ENCODE measurements around the gene EFCAB9. TPM values are rescaled to one million over a fixed set of nuclear protein-coding genes. Genes with fewer than 3 reads are reported as not detected.

Gene EFCAB9
- total RNA-seq, 1 donor from 2014 or later, result not detected

DNA sequence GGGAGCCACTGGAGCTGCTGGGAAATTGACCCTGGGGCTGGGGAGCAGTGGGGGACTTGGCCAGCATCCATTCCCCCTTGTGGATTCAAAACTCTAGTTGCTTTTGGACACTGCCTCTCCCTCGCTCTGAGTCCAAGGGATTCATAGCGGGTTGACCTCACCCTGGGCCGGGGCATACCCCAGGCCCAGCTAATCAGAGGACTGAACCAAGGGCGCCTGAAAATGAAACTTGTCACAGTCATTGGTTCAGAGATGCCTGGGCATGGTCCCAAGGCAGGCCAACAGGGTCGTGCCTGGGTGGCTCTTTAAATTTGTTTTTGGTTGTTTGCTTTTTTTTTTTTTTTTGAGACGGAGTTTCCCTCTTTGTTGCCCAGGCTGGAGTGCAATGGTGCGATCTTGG, 28.5 kb upstream of the EFCAB9 start:
- no peak for DNase-seq (ENCODE audit: low read depth)

GRCh38 chr5:172166030-172166826, 27.7 kb upstream of the EFCAB9 start:
- DNase-seq (ENCODE audit: low read depth), result no peak

- DNase-seq (ENCODE audit: low read depth), result no peak
Observed at GRCh38 chr5:172167895-172168294, 26.1 kb upstream of the EFCAB9 start.

DNA sequence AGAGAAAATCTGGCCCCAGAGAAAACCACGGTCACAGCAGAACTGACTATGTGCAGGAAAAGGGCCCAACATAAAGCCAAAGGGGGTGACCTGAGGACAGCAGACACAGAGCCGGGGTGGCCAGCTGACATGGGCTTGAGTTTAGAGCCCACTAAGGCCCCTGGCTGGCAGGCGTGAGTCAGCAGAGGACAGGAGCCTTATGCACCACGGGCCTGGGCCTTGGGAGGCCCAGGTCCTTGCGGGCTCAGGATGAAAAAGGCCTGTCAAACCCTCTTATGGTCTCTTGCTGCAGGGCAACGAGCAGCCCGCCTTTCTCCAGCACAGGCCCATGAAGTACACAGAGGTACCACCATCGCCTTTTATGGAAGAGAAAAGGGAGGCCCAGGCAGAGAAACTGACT, 25.7 kb upstream of the EFCAB9 start:
- no peak for DNase-seq (ENCODE audit: low read depth)

DNA sequence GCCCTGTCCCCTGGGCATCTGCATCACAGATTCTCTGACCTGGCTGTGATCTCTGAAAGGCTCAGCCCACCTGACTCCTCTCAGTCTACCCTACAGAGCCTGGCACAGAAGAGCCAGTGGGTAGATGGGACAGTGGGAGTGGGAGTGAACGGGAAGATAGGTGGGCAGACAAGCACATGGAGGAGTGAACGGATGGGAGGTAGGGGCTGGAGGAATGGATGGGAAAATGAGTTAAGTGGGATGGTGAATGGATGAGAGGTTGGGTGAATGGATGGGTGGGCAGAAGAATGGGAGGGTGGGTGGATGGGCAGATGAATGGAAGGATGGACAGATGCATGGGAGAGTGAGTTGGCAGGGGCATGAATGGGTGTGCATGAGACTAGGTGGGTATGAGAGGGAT, 24.8 kb upstream of the EFCAB9 start:
- DNase-seq (ENCODE audit: low read depth), result no peak

DNA sequence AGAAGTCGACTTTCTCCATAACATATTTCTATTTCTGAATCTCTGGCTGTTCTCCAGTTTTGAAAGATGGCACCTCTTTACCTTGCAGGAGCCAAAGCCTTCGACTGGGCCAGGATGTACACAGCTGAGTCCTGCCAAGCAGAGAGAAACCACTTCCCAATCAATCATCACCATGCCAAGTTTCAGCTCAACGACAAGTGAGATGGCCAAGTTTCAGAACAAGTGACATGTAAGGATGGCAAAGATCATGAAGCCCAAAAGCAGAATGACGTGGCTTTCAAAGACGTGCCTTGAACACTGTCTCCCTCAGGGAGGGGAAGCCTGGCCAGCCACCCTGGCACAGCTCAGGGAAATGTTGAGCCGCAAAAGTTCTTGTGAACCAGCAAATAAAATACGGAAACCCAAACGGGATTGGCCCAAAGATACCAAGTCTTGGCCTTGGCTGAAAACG, 23.7 kb upstream of the EFCAB9 start:
- no peak for DNase-seq (ENCODE audit: low read depth)

GRCh38 chr5:172171118-172171517, 22.9 kb upstream of the EFCAB9 start:
- DNase-seq (ENCODE audit: low read depth), result no peak

- no peak for DNase-seq (ENCODE audit: low read depth)
Observed at GRCh38 chr5:172172912-172173563, 20.9 kb upstream of the EFCAB9 start.

- no peak for DNase-seq (ENCODE audit: low read depth)
Observed at GRCh38 chr5:172173564-172174153, 20.3 kb upstream of the EFCAB9 start.

- DNase-seq (ENCODE audit: low read depth), result no peak
Observed at GRCh38 chr5:172175263-172175719, 18.7 kb upstream of the EFCAB9 start.

DNA sequence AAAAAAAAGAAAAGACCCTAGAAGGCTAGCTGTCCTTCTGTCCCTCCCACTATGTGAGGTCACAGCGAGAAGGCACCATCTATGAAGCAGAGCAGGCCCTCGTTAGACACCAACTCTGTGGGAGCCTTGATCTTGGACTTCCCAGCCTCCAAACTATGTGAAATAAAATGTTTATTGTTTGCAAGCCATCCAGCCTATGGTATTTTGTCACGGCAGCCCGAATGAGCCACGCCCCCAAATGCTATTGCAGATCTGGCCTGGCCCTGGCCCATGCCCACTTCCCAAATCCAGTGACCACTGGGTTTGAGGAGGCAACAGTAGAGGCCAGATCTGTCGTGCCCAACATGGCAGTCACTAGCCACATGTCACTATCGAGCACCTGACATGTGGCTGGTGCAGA, 16.8 kb upstream of the EFCAB9 start:
- DNase-seq (ENCODE audit: low read depth), result no peak

DNA sequence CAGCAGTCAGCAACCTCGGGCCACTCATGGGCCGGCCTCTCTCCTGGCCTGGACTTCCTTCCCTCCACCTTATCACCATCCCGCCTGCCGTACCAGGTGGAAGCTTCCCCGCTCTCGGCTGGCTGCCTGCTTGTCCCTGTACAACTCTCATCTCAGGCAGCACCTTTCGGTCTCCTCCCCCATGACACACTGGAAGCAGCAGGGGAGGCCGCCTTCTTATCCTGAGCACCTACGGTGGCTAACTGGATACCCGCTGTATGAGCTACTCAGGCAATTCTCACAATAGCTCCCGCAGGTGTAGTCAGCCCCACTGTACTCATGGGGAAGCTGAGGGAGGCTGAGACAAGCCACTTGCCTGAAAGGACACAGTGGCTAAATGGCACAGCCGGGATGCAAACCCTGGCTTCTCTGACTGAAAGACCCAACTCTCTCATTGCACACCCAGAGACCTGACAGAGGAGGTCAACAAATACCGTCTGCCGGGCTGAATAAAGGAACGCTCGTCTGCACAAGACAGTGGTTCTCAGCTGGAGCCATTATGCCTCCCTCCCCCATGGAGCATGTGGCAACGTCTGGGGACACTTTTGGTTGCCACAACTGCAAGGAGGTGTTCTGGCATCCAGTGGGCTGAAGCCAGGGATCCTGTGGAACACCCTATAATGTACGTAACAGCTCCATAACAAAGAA, 15.5 kb upstream of the EFCAB9 start:
- DNase-seq (ENCODE audit: low read depth), result no peak

GRCh38 chr5:172178991-172179989, 14.7 kb upstream of the EFCAB9 start:
- DNase-seq (ENCODE audit: low read depth), result peak; percentile 22

- no peak for DNase-seq (ENCODE audit: low read depth)
Observed at GRCh38 chr5:172180936-172181335, 13.0 kb upstream of the EFCAB9 start.

GRCh38 chr5:172182291-172182690, 11.7 kb upstream of the EFCAB9 start:
- DNase-seq (ENCODE audit: low read depth), result no peak

DNA sequence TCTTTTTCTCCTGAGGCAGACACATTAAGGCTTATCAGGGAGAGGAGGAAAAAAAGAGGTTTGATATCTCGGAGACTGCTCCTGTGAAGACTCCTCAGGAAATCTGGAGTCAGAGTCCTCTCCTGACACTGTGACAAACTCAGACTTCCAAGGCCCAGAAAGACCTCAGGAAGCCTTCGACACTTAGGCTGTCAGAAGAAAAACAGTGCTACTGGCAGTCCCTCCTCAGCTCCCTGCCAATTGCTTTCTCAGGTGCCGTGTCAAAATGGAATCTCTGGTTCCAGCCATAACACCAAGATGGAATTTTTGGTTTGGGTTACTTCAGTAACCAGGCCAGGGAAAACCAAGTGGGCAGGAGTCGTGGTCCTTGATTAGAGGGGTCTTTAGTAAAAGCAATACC, 10.1 kb upstream of the EFCAB9 start:
- DNase-seq (ENCODE audit: low read depth), result no peak

- no peak for DNase-seq (ENCODE audit: low read depth)
Observed at GRCh38 chr5:172185096-172185461, 8.9 kb upstream of the EFCAB9 start.

DNA sequence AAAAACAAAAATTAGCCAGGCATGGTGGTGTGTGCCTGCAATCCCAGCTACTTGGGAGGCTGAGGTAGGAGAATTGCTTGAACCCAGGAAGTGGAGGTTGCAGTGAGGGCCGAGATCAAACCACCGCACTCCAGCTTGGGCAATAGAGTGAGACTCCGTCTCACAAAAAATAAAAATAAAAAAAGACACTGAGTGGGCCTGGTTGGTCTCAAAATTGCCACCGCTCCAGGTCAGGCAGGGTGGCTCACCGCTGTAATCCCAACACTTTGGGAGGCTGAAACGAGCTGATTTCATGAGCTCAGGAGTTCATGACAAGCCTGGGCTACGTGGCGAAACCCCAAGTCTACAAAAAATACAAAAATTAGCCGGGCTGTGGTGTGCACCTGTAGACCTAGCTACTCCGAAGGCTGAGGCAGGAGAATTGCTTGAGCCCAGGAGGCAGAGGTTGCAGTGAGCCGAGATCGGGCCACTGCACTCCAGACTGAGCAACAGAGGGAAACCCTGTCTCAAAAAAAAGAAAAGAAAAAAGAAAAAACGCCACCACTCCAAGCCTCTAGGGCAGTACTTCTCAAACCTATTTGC, 7.8 kb upstream of the EFCAB9 start:
- DNase-seq (ENCODE audit: low read depth), result no peak

- DNase-seq (ENCODE audit: low read depth), result peak; percentile 64
Observed at GRCh38 chr5:172187118-172188032, 6.6 kb upstream of the EFCAB9 start.
